Epithelial cell of prostate (primary cell): ENCODE results near the gene SYNE1.
"Not testable (repeated sequence)": the region's sequence is repeated elsewhere in the genome, so short reads cannot be mapped to it uniquely, and the experiment has no call there.

Source experiments
- DNase-seq: peaks from one replicate; pipeline ENCODE4 v3.0.0-alpha.2; 2011; ENCODE audit warnings: low read depth, low spot score
- H3K27ac ChIP-seq: fragments of 450-650 bp; 2 replicates; pipeline ENCODE4 v1.5.1; 2017; ENCODE audit warnings: mild to moderate bottlenecking

SYNE1 gene

GRCh38 chr6:152625213-152625612 is 11.9 kb downstream of the SYNE1 start:
- no peak for DNase-seq
- H3K27ac ChIP-seq, result no peak overlapping the region

GRCh38 chr6:152614776-152615175 is 22.4 kb downstream of the SYNE1 start:
- H3K27ac ChIP-seq, DNase-seq: not testable (repeated sequence)

- no peak for DNase-seq
- no peak overlapping the region for H3K27ac ChIP-seq
These were observed 28.0 kb downstream of the SYNE1 start for GRCh38 chr6:152609125-152609670.

- DNase-seq, result no peak
- H3K27ac ChIP-seq, result no peak overlapping the region
These were observed 31.2 kb downstream of the SYNE1 start for GRCh38 chr6:152605941-152606340.

GRCh38 chr6:152605342-152605741 is 31.8 kb downstream of the SYNE1 start:
- DNase-seq, result no peak
- H3K27ac ChIP-seq, result no peak overlapping the region

GRCh38 chr6:152603911-152604310 is 33.3 kb downstream of the SYNE1 start:
- no peak overlapping the region for H3K27ac ChIP-seq
- DNase-seq, result no peak

- no peak overlapping the region for H3K27ac ChIP-seq
These were observed 37.1 kb downstream of the SYNE1 start for GRCh38 chr6:152600022-152600421.

GRCh38 chr6:152598901-152599537 is 38.1 kb downstream of the SYNE1 start:
- DNase-seq, result no peak
- H3K27ac ChIP-seq, result no peak overlapping the region

More at GRCh38 chr6:152600022-152600421, 37.1 kb downstream of the SYNE1 start:
- DNase-seq, result no peak

- DNase-seq, result no peak
- no peak overlapping the region for H3K27ac ChIP-seq
These were observed 38.7 kb downstream of the SYNE1 start for GRCh38 chr6:152598421-152598820.

- no peak for DNase-seq
- H3K27ac ChIP-seq, result no peak overlapping the region
These were observed 40.4 kb downstream of the SYNE1 start for GRCh38 chr6:152596726-152597125.

- DNase-seq, result no peak
- H3K27ac ChIP-seq, result no peak overlapping the region
These were observed 41.7 kb downstream of the SYNE1 start for GRCh38 chr6:152595499-152595898.

- no peak overlapping the region for H3K27ac ChIP-seq
These were observed 42.5 kb downstream of the SYNE1 start for GRCh38 chr6:152594701-152595100.

GRCh38 chr6:152588456-152588855 is 48.7 kb downstream of the SYNE1 start:
- DNase-seq, result no peak

More at GRCh38 chr6:152594701-152595100, 42.5 kb downstream of the SYNE1 start:
- DNase-seq, result no peak

GRCh38 chr6:152587473-152587872 is 49.7 kb downstream of the SYNE1 start:
- no peak overlapping the region for H3K27ac ChIP-seq
- DNase-seq, result no peak

More at GRCh38 chr6:152588456-152588855, 48.7 kb downstream of the SYNE1 start:
- H3K27ac ChIP-seq, result no peak overlapping the region

- H3K27ac ChIP-seq, result no peak overlapping the region
- DNase-seq, result no peak
These were observed 51.9 kb downstream of the SYNE1 start for GRCh38 chr6:152585236-152585635.

- no peak overlapping the region for H3K27ac ChIP-seq
- no peak for DNase-seq
These were observed 53.3 kb downstream of the SYNE1 start for GRCh38 chr6:152583888-152584287.

- no peak for DNase-seq
- H3K27ac ChIP-seq, result no peak overlapping the region
These were observed 60.6 kb downstream of the SYNE1 start for GRCh38 chr6:152576525-152576924.

- peak; percentile 78 for DNase-seq
- no peak overlapping the region for H3K27ac ChIP-seq
These were observed 61.5 kb downstream of the SYNE1 start for GRCh38 chr6:152575621-152576150.

- DNase-seq, result no peak
- H3K27ac ChIP-seq, result no peak overlapping the region
These were observed 62.0 kb downstream of the SYNE1 start for GRCh38 chr6:152575161-152575560.

GRCh38 chr6:152573762-152574161 is 63.4 kb downstream of the SYNE1 start:
- no peak overlapping the region for H3K27ac ChIP-seq
- no peak for DNase-seq

GRCh38 chr6:152572338-152573088 is 64.6 kb downstream of the SYNE1 start:
- no peak for DNase-seq
- no peak overlapping the region for H3K27ac ChIP-seq
